Suprapubic skin (tissue), 3 donors: ENCODE results near the gene AJAP1.

Source experiments
- CTCF ChIP-seq, 2 donors: fragments of 200-600 bp in 1 of 2; fragments of 450-650 bp in 1 of 2; sonication (generic) in 1 of 2; IDR thresholded peaks; one replicate each; pipeline ENCODE4 v1.5.1; 2016 to 2019; ENCODE audit warnings: antibody characterized with exemption in 2 of 2, mild to moderate bottlenecking in 1 of 2, moderate library complexity in 1 of 2
- POLR2AphosphoS5 ChIP-seq, 3 donors: sonication (generic); formaldehyde crosslinking; IDR thresholded peaks; one replicate each; pipeline ENCODE4 v1.6.1; 2017; ENCODE audit warnings: antibody characterized with exemption in 3 of 3

- TF ChIP-seq POLR2AphosphoS5 (IDR thresholded peaks at IDR 0.05) (no peak), CTCF (IDR thresholded peaks at IDR 0.05) (no peak)
These were observed 182.7 kb downstream of the AJAP1 start for GRCh38 chr1:4837031-4837600.
